HS-5 (cell line): Measurements from ENCODE around the gene DLX4.

Experiments
- DNase-seq: peaks from one replicate; pipeline ENCODE4 v3.0.0-alpha.2; 2012; ENCODE audit warnings: low read depth

Gene DLX4

GRCh38 chr17:50014471-50015088, 45.6 kb downstream of the DLX4 start:
- DNase-seq, result no peak

- DNase-seq, result no peak
Measured at GRCh38 chr17:50015146-50015545, 46.2 kb downstream of the DLX4 start.

- DNase-seq, result no peak
Measured at GRCh38 chr17:50018909-50019308, 49.9 kb downstream of the DLX4 start.

GRCh38 chr17:50020841-50021599, 52.0 kb downstream of the DLX4 start:
- DNase-seq, result no peak

GRCh38 chr17:50021681-50022370, 52.8 kb downstream of the DLX4 start:
- no peak for DNase-seq

- no peak for DNase-seq
Measured at GRCh38 chr17:50022463-50023130, 53.6 kb downstream of the DLX4 start.

GRCh38 chr17:50023520-50023919, 54.5 kb downstream of the DLX4 start:
- no peak for DNase-seq
